K562 (cell line): ENCODE results near the gene PTCH2. TPM values are rescaled to one million over a fixed set of nuclear protein-coding genes. Genes with fewer than 3 reads are reported as not detected.

Source experiments
- ATF3 ChIP-seq, 2 experiments: fragments of 450-650 bp in 1 of 2; sonication (generic) in 1 of 2; formaldehyde crosslinking in 1 of 2; IDR thresholded peaks in 1 of 2; conservative IDR thresholded peaks in 1 of 2; 2 replicates each; pipeline versions ENCODE4 v1.6.1 to v1.8.1; 2016 to 2023; ENCODE audit warnings: mild to moderate bottlenecking in 2 of 2, moderate library complexity in 2 of 2, inconsistent platforms in 1 of 2, missing genetic modification reagents in 1 of 2
- EP300 ChIP-seq: IDR thresholded peaks from 2 replicates; pipeline ENCODE4 v1.6.1; 2012; ENCODE audit warnings: low read length, improper control_type of control experiment
- HINFP ChIP-seq: fragments of 450-650 bp; conservative IDR thresholded peaks from 2 replicates; pipeline ENCODE4 v1.6.1; 2016; ENCODE audit warnings: missing genetic modification characterization, low read depth, mild to moderate bottlenecking, control low read depth, missing compliant biosample characterization
- HMGXB4 ChIP-seq: sonication (generic); formaldehyde crosslinking; IDR thresholded peaks from 2 replicates; pipeline ENCODE4 v1.8.1; 2023; ENCODE audit warnings: mild to moderate bottlenecking, missing genetic modification reagents
- HNRNPH1 ChIP-seq: fragments of 200-400 bp; formaldehyde crosslinking; optimal IDR thresholded peaks from 2 replicates; pipeline ENCODE3; 2017; ENCODE audit warnings: low read depth, mild to moderate bottlenecking, low read length, moderate library complexity
- MAX ChIP-seq: sonication (generic); formaldehyde crosslinking; IDR thresholded peaks from 2 replicates; pipeline ENCODE4 v1.9.0; 2022; ENCODE audit warnings: mild to moderate bottlenecking, missing genetic modification reagents
- MAZ ChIP-seq, 2 experiments: fragments of 450-650 bp in 1 of 2; sonication (generic) in 1 of 2; formaldehyde crosslinking; IDR thresholded peaks in 1 of 2; conservative IDR thresholded peaks in 1 of 2; 2 replicates each; pipeline versions ENCODE4 v1.4.0 to v1.5.0; 2020; ENCODE audit warnings: mild to moderate bottlenecking in 1 of 2, missing genetic modification reagents in 1 of 2
- POLR2B ChIP-seq: fragments of 450-650 bp; IDR thresholded peaks from 2 replicates; pipeline ENCODE4 v1.6.1; 2018; ENCODE audit warnings: low read depth; ENCODE audit not compliant: partially characterized antibody
- POLR3G ChIP-seq: IDR thresholded peaks from 2 replicates; pipeline ENCODE4 v1.6.1; 2011; ENCODE audit not compliant: insufficient read length, insufficient replicate concordance; ENCODE audit errors: extremely low read depth
- SAFB2 ChIP-seq: fragments of 200-400 bp; formaldehyde crosslinking; IDR thresholded peaks from 2 replicates; pipeline ENCODE4 v1.6.1; 2018; ENCODE audit warnings: borderline replicate concordance, low read length, low read depth, moderate library complexity; ENCODE audit not compliant: severe bottlenecking
- SMARCA4 ChIP-seq: fragments of 450-650 bp; IDR thresholded peaks from 2 replicates; pipeline ENCODE4 v1.6.1; 2016
- SRSF1 ChIP-seq: fragments of 200-400 bp; formaldehyde crosslinking; IDR thresholded peaks from 2 replicates; pipeline ENCODE4 v1.6.1; 2017; ENCODE audit warnings: mild to moderate bottlenecking, low read depth, low read length, moderate library complexity
- TCF7 ChIP-seq: sonication (generic); IDR thresholded peaks from 2 replicates; pipeline ENCODE4 v1.6.1; 2016; ENCODE audit warnings: antibody characterized with exemption, borderline replicate concordance
- TEAD1 ChIP-seq, 2 experiments: fragments of 450-650 bp in 1 of 2; sonication (generic) in 1 of 2; formaldehyde crosslinking; IDR thresholded peaks; 2 replicates each; pipeline versions ENCODE4 v1.4.0 to v1.8.0; 2020 to 2022; ENCODE audit warnings: mild to moderate bottlenecking in 2 of 2, missing genetic modification reagents in 1 of 2
- ZBTB49 ChIP-seq: sonication (generic); formaldehyde crosslinking; IDR thresholded peaks from 2 replicates; pipeline ENCODE4 v1.8.0; 2022; ENCODE audit warnings: missing genetic modification reagents, mild to moderate bottlenecking, borderline replicate concordance
- ZBTB9 ChIP-seq: fragments of 450-650 bp; formaldehyde crosslinking; IDR thresholded peaks from 2 replicates; pipeline ENCODE4 v1.4.0; 2020; ENCODE audit warnings: mild to moderate bottlenecking, moderate library complexity
- ZFPM2 ChIP-seq: fragments of 250-450 bp; sonication (Bioruptor Pico); IDR thresholded peaks from 2 replicates; pipeline ENCODE4 v1.5.1; 2022; ENCODE audit warnings: mild to moderate bottlenecking
- ZNF644 ChIP-seq: fragments of 200-800 bp; sonication (Bioruptor generic); IDR thresholded peaks from 2 replicates; pipeline ENCODE4 v1.6.1; 2016; ENCODE audit warnings: low read depth, missing genetic modification characterization, missing compliant biosample characterization
- polyA plus RNA-seq, 8 experiments: library from polyadenylated mRNA; depleted of rRNA in 4 of 8; stranded (reverse) in 5 of 8; unstranded in 3 of 8; fragments of >200 nt; fragmentation: Nextera tagmentation in 2 of 8; fragmentation: Illumina TruSeq in 1 of 8; extraction: Ambion mirVana in 2 of 8; extraction: Trizol in 1 of 8; gene quantifications; 2 replicates each; pipeline versions ENCODE4 v1.2.1 to v1.2.3, GENCODE V29; 2011 to 2014; ENCODE audit warnings: inconsistent platforms in 1 of 8, missing spikeins in 1 of 8
- total RNA-seq, 7 experiments: library from RNA; depleted of rRNA in 6 of 7; stranded (reverse); fragments of >200 nt in 6 of 7; fragmentation: Illumina TruSeq in 2 of 7; extraction: Trizol in 2 of 7; gene quantifications; 2 replicates each; pipeline versions ENCODE4 v1.2.1 to v1.2.3, GENCODE V29; 2011 to 2021; ENCODE audit warnings: low replicate concordance in 1 of 7

Gene PTCH2
- total and polyA plus RNA-seq, 9 of the 15 experiments (the other 6 are each of a cell fraction or from before 2014, with no cell fraction given) = 0.15 to 27.3 (median 0.48) TPM; not detected in 1

GRCh38 chr1:44786138-44786840, 56.8 kb downstream of the PTCH2 start (continued):
- TF ChIP-seq ATF3 (IDR thresholded peaks at IDR 0.05) (peak; percentile 49; the same call in 1 of the 2 replicates), ATF3 (CRISPR knock-in tag; conservative IDR thresholded peaks at IDR 0.05) (no peak), ZFPM2 (CRISPR knock-in tag) (no peak), TEAD1 (CRISPR knock-in tag; IDR thresholded peaks at IDR 0.05) (no peak), MAZ (CRISPR knock-in tag; conservative IDR thresholded peaks at IDR 0.05 in 1 of 2, IDR thresholded peaks at IDR 0.05 in 1 of 2) (peak; percentile 18 to 79; a peak in 2 of 4 replicates), TCF7 (no peak), HMGXB4 (no peak), ZBTB9 (CRISPR knock-in tag) (no peak), HINFP (tag) (no peak), ZBTB49 (CRISPR knock-in tag) (no peak), ZNF644 (no peak), SAFB2 (no peak), POLR3G (no peak), HNRNPH1 (no peak), SRSF1 (0 out of 2 replicates have a peak, but pooled peaks have one; percentile 85), POLR2B (no peak), SMARCA4 (no peak), EP300 (no peak), MAX (CRISPR knock-in tag) (peak; percentile 63)
